ENCODE results near the gene KCNJ10. TPM values are rescaled to one million over a fixed set of nuclear protein-coding genes. Genes with fewer than 3 reads are reported as not detected.

KCNJ10 gene
- total and polyA plus RNA-seq, 2 of the 13 experiments (the other 11 are each of a cell fraction or from before 2014, with no cell fraction given): 4.4 to 10.3 TPM

DNA sequence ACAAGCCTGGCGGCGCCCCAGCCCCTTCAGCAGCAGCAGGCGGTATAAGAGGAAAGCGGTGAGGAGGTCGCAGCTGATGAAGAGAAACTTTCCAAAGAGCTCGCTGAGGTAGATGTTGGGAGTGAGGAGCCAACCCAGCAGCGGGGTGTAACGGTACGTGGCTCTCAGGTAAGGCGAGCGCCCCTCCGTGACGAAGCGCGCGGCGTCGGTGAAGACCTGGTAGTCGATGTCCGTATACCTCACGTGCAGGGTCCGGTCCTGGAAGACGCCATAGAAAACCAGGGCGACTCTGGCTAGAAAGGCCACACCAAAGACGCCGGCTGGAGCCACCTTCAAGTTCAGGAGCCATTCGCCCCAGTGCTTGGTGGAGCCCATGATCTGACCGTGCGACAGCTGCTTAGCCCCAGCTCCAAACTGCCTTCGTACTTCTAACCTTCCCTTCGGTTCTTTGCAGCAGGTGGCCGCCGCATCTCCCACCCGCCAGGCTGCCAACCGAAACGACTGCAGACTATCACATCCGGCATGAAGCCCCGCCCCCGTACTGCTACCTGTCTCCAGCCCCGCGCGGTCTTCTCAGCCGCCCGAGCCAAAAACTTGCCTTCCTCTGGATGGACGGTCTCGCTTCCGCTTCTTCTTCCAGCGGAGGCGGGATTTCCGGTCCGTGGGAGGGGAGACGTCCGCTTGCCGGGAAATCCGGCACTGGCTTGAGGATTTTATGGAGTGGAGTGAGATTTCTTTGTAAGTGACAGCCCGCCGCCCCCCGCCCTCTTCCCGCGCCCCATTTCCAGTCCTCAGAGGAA lies 38.4 kb downstream of the KCNJ10 start, which contains the start of gene PIGM (continued):
- TF ChIP-seq SNAPC5 (CRISPR knock-in tag; IDR thresholded peaks at IDR 0.05; ENCODE audit: borderline replicate concordance) (no peak), CBX2 (IDR thresholded peaks at IDR 0.05; ENCODE audit: low read depth, low read length) (no peak), CBX2 (CRISPR knock-in tag; IDR thresholded peaks at IDR 0.05; ENCODE audit: low read depth) (no peak), ZNF773 (CRISPR knock-in tag; IDR thresholded peaks at IDR 0.05; ENCODE audit: borderline replicate concordance) (no peak), DDIT3 (CRISPR knock-in tag; IDR thresholded peaks at IDR 0.05) (no peak), ZNF264 (CRISPR knock-in tag; IDR thresholded peaks at IDR 0.05) (peak; percentile 69; the same call in 1 of the 2 replicates), ZSCAN5A (CRISPR knock-in tag; IDR thresholded peaks at IDR 0.05; ENCODE audit: borderline replicate concordance) (no peak; the same call in 1 of the 2 replicates), RAD51 (IDR thresholded peaks at IDR 0.05; ENCODE audit: borderline replicate concordance) (no peak), NFKBIZ (CRISPR knock-in tag; IDR thresholded peaks at IDR 0.05) (0 out of 2 replicates have a peak, but pooled peaks have one; percentile 27), PHF21A (CRISPR knock-in tag; IDR thresholded peaks at IDR 0.05) (peak; percentile 54; the same call in 1 of the 2 replicates), CENPBD1 (CRISPR knock-in tag; IDR thresholded peaks at IDR 0.05; ENCODE audit: borderline replicate concordance, low read depth) (no peak), ZNF569 (CRISPR knock-in tag; IDR thresholded peaks at IDR 0.05; ENCODE audit: borderline replicate concordance) (no peak)
- TF ChIP-seq, protein P1, sequence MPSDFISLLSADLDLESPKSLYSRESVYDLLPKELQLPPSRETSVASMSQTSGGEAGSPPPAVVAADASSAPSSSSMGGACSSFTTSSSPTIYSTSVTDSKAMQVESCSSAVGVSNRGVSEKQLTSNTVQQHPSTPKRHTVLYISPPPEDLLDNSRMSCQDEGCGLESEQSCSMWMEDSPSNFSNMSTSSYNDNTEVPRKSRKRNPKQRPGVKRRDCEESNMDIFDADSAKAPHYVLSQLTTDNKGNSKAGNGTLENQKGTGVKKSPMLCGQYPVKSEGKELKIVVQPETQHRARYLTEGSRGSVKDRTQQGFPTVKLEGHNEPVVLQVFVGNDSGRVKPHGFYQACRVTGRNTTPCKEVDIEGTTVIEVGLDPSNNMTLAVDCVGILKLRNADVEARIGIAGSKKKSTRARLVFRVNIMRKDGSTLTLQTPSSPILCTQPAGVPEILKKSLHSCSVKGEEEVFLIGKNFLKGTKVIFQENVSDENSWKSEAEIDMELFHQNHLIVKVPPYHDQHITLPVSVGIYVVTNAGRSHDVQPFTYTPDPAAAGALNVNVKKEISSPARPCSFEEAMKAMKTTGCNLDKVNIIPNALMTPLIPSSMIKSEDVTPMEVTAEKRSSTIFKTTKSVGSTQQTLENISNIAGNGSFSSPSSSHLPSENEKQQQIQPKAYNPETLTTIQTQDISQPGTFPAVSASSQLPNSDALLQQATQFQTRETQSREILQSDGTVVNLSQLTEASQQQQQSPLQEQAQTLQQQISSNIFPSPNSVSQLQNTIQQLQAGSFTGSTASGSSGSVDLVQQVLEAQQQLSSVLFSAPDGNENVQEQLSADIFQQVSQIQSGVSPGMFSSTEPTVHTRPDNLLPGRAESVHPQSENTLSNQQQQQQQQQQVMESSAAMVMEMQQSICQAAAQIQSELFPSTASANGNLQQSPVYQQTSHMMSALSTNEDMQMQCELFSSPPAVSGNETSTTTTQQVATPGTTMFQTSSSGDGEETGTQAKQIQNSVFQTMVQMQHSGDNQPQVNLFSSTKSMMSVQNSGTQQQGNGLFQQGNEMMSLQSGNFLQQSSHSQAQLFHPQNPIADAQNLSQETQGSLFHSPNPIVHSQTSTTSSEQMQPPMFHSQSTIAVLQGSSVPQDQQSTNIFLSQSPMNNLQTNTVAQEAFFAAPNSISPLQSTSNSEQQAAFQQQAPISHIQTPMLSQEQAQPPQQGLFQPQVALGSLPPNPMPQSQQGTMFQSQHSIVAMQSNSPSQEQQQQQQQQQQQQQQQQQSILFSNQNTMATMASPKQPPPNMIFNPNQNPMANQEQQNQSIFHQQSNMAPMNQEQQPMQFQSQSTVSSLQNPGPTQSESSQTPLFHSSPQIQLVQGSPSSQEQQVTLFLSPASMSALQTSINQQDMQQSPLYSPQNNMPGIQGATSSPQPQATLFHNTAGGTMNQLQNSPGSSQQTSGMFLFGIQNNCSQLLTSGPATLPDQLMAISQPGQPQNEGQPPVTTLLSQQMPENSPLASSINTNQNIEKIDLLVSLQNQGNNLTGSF (CRISPR knock-in tag; IDR thresholded peaks at IDR 0.05): no peak
- TF ChIP-seq, protein P2, sequence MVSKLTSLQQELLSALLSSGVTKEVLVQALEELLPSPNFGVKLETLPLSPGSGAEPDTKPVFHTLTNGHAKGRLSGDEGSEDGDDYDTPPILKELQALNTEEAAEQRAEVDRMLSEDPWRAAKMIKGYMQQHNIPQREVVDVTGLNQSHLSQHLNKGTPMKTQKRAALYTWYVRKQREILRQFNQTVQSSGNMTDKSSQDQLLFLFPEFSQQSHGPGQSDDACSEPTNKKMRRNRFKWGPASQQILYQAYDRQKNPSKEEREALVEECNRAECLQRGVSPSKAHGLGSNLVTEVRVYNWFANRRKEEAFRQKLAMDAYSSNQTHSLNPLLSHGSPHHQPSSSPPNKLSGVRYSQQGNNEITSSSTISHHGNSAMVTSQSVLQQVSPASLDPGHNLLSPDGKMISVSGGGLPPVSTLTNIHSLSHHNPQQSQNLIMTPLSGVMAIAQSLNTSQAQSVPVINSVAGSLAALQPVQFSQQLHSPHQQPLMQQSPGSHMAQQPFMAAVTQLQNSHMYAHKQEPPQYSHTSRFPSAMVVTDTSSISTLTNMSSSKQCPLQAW (CRISPR knock-in tag; IDR thresholded peaks at IDR 0.05): peak; percentile 80; the same call in 1 of the 2 replicates

All from HepG2 (cell line).